HL-60 (cell line): ENCODE results near the gene TRAF7.

Experiments used
- CTCF ChIP-seq: IDR thresholded peaks from one replicate; pipeline ENCODE4 v1.5.1; 2011; ENCODE audit warnings: low read length, control low read depth, inconsistent platforms; ENCODE audit not compliant: insufficient read depth
- GABPA ChIP-seq: IDR thresholded peaks from 2 replicates; pipeline ENCODE4 v1.6.1; 2012; ENCODE audit warnings: low read depth
- POLR2AphosphoS5 ChIP-seq: IDR thresholded peaks from 2 replicates; pipeline ENCODE4 v1.6.1; 2012; ENCODE audit warnings: low read depth
- REST ChIP-seq: IDR thresholded peaks from 2 replicates; pipeline ENCODE4 v1.6.1; 2012; ENCODE audit warnings: low read depth; ENCODE audit not compliant: insufficient replicate concordance
- SPI1 ChIP-seq: IDR thresholded peaks from 2 replicates; pipeline ENCODE4 v1.6.1; 2012; ENCODE audit warnings: low read depth, mild to moderate bottlenecking, borderline replicate concordance

- TF ChIP-seq CTCF (no peak), SPI1 (no peak), POLR2AphosphoS5 (no peak), REST (no peak), GABPA (no peak)
These were observed 5.0 kb upstream of the TRAF7 start for GRCh38 chr16:2150418-2151187.
